ENCODE measurements around the gene MAB21L2.

MAB21L2 gene

DNA sequence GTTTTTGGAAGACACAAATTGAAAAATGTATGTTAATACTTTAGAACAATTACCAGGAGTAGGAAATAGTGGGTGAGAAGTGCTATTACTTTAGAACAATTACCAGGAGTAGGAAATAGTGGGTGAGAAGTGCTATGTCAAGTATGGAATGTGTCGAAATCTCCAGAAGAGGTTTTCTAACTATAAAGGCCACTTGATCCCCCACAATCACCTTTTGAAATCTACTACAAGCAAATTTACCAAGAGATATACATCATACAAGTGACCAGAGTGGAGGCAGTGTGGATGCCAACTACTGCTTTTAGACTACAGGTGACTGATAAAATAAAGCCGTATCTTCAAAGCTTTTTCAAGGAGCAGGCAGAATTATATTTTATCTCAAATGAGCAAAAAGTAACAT is 43.1 kb downstream of the MAB21L2 start:
- DNase-seq, result no peak

DNA sequence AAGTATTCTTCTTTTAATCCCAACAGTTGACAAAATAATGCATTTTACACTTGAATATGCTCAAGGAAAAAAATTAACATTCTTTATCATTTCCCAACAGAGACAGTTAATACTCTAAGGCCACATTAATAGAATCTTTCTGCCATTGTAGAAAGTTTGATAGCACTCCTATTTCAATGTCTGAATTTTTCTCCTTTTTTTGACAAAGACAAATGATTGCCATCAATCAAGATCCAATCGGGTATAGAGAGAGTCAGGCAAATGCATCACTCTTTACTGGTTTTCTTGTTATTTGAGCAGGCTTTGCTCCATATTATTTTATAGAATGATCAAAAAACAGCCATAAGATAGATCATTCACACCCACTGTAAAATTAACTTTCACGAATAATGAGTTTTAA is 46.1 kb downstream of the MAB21L2 start:
- DNase-seq, result no peak

DNA sequence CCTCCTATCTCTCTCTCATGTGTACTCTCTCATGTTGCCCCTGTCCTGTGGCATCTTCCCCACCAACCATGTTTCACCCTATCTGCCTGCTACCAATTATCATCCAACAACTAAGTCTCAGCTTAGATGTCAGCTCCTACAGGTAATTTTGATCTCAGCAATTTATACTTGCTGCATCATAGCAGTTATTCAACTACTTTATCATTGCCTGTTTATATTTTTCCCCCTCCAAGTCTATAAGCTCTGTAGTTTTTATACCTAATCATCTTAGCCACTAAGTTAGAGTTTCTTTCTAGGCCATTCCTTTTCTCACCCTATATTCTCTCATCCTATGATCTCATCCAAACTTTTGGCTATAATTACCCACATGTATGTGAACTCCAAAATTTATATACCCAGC is 50.7 kb downstream of the MAB21L2 start:
- DNase-seq, result no peak
